Parathyroid adenoma (tissue), 2 donors: ENCODE measurements around the gene CCDC192.

Experiments used
- H2AFZ ChIP-seq: fragments of 300-600 bp; sonication (generic); one replicate; pipeline ENCODE4 v1.7.0; 2017; ENCODE audit warnings: antibody characterized with exemption, mild to moderate bottlenecking
- H3K27ac ChIP-seq: fragments of 300-600 bp; sonication (generic); one replicate; pipeline ENCODE4 v1.7.0; 2017
- H3K27me3 ChIP-seq: fragments of 300-600 bp; sonication (generic); one replicate; pipeline ENCODE4 v1.7.0; 2017; ENCODE audit warnings: low read length; ENCODE audit not compliant: control insufficient read depth, insufficient read depth
- H3K36me3 ChIP-seq: fragments of 300-600 bp; sonication (generic); one replicate; pipeline ENCODE4 v1.7.0; 2017; ENCODE audit warnings: low read length; ENCODE audit not compliant: control insufficient read depth, insufficient read depth
- H3K4me1 ChIP-seq: fragments of 300-600 bp; sonication (generic); one replicate; pipeline ENCODE4 v1.7.0; 2017; ENCODE audit warnings: control low read depth
- H3K4me2 ChIP-seq: fragments of 300-600 bp; sonication (generic); one replicate; pipeline ENCODE4 v1.7.0; 2017; ENCODE audit warnings: low read length
- H3K4me3 ChIP-seq: fragments of 300-600 bp; sonication (generic); one replicate; pipeline ENCODE4 v1.7.0; 2017; ENCODE audit warnings: low read depth, low read length
- H3K79me2 ChIP-seq: fragments of 300-600 bp; sonication (generic); one replicate; pipeline ENCODE4 v1.7.0; 2017; ENCODE audit warnings: control low read depth
- H3K9ac ChIP-seq: fragments of 300-600 bp; sonication (generic); one replicate; pipeline ENCODE4 v1.7.0; 2017; ENCODE audit warnings: mild to moderate bottlenecking
- H3K9me3 ChIP-seq: fragments of 300-600 bp; sonication (generic); one replicate; pipeline ENCODE4 v1.7.0; 2017; ENCODE audit warnings: low read length; ENCODE audit not compliant: control insufficient read depth
- TF ChIP-seq, protein P1 (sequence below): fragments of 300-600 bp; sonication (generic); IDR thresholded peaks from one replicate; pipeline ENCODE4 v1.7.0; 2017; ENCODE audit warnings: antibody characterized with exemption, mild to moderate bottlenecking
- donor health status: primary hyperparathyroidism.

Gene CCDC192

DNA sequence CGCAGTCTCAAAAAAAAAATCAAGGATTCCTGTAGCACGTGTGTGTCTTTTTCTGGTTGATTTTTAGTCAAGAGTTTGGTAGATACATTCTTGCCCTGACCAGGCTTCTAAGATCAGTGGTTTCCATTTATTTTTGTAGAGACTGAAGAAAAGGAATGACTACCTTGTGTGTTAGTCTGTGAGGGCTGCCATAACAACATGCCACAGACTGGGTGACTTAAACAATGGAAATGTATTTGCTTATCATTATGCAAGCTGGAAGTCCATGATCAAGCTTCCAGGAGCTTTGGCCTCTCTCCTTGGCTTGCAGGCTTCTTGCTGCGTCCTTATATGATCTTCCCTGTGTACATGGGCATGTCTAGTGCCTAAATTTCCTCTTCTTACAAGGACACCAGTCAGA, 127.0 kb downstream of the CCDC192 start:
- H3K79me2 ChIP-seq, result no peaks in the 10 kb centered on the region
- H3K27me3 ChIP-seq, result no peaks in the 10 kb centered on the region
- no peak overlapping the region for H3K4me2 ChIP-seq
- H3K9ac ChIP-seq, result no peak overlapping the region
- no peaks in the 10 kb centered on the region for H3K9me3 ChIP-seq
- no peak overlapping the region for H3K27ac ChIP-seq
- no peaks in the 10 kb centered on the region for H3K36me3 ChIP-seq
- H3K4me1 ChIP-seq, result no peaks in the 10 kb centered on the region
- TF ChIP-seq, protein P1, sequence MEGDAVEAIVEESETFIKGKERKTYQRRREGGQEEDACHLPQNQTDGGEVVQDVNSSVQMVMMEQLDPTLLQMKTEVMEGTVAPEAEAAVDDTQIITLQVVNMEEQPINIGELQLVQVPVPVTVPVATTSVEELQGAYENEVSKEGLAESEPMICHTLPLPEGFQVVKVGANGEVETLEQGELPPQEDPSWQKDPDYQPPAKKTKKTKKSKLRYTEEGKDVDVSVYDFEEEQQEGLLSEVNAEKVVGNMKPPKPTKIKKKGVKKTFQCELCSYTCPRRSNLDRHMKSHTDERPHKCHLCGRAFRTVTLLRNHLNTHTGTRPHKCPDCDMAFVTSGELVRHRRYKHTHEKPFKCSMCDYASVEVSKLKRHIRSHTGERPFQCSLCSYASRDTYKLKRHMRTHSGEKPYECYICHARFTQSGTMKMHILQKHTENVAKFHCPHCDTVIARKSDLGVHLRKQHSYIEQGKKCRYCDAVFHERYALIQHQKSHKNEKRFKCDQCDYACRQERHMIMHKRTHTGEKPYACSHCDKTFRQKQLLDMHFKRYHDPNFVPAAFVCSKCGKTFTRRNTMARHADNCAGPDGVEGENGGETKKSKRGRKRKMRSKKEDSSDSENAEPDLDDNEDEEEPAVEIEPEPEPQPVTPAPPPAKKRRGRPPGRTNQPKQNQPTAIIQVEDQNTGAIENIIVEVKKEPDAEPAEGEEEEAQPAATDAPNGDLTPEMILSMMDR, result no peak
- no peak overlapping the region for H3K4me3 ChIP-seq
- no peak overlapping the region for H2AFZ ChIP-seq

DNA sequence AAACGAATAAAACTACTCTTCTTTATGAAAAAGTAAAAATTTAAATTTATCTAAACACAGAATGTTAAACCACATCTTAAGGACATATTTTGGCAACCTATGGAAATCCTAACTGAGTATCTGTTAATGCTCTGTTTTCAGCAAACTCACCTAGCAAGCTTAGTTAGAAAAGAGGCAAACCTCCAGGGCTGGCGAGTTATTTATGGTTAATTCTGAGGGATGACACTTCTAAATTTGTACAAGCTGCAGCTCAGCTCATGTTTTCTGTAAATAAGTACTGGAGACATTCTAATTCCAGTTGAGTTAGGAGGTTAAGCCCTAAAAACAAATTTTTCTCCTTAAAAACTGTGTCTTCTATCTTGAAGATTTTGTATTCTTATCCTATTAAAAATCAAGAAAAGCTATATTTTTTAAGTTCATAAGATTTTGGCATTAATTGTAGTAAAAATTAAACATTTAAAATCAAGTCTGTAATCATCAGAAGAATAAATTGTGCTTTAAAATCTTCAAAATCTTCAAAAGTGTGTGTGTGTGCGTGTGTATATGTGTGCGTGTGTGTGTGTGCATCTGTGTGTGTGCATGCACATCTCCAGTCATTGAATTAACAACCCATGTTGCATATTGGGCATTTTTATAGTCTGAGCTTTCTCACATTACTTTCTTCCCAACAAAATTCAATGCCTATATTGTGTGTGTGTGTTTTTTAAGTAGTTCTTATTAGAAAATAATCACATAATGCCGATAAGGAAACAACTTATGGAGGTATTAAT, 127.8 kb downstream of the CCDC192 start:
- H3K4me2 ChIP-seq, result no peak overlapping the region
- TF ChIP-seq, protein P1, result no peak
- H3K4me3 ChIP-seq, result no peak overlapping the region
- H3K36me3 ChIP-seq, result no peaks in the 10 kb centered on the region
- H3K4me1 ChIP-seq, result no peaks in the 10 kb centered on the region
- no peaks in the 10 kb centered on the region for H3K79me2 ChIP-seq
- no peak overlapping the region for H3K9ac ChIP-seq
- H3K27me3 ChIP-seq, result no peaks in the 10 kb centered on the region
- H3K9me3 ChIP-seq, result no peaks in the 10 kb centered on the region
- no peak overlapping the region for H2AFZ ChIP-seq
- H3K27ac ChIP-seq, result no peak overlapping the region

DNA sequence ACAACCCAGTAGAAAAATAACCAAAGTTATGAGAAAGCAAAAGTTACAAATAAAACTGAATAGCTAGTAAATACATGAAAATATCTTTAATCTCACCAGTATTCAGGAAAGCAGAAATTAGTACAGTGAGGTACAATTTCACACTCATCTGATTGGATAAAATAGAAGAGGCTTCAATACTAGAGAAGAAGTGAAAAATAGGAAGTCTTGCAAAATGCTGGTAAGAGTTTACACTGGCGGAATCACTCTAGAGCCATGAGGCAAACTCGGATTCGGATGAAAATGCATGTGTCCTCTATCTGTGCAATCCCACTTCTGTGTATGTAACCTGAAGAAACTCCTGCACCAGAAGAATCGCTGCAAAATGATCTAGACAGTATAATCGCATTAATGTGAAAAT, 128.9 kb downstream of the CCDC192 start:
- no peak overlapping the region for H3K9ac ChIP-seq
- no peak overlapping the region for H3K4me3 ChIP-seq
- TF ChIP-seq, protein P1, result no peak
- no peaks in the 10 kb centered on the region for H3K79me2 ChIP-seq
- H3K4me2 ChIP-seq, result no peak overlapping the region
- H3K27ac ChIP-seq, result no peak overlapping the region
- no peak overlapping the region for H2AFZ ChIP-seq
- no peaks in the 10 kb centered on the region for H3K36me3 ChIP-seq
- H3K27me3 ChIP-seq, result no peaks in the 10 kb centered on the region
- no peaks in the 10 kb centered on the region for H3K9me3 ChIP-seq
- H3K4me1 ChIP-seq, result no peaks in the 10 kb centered on the region

DNA sequence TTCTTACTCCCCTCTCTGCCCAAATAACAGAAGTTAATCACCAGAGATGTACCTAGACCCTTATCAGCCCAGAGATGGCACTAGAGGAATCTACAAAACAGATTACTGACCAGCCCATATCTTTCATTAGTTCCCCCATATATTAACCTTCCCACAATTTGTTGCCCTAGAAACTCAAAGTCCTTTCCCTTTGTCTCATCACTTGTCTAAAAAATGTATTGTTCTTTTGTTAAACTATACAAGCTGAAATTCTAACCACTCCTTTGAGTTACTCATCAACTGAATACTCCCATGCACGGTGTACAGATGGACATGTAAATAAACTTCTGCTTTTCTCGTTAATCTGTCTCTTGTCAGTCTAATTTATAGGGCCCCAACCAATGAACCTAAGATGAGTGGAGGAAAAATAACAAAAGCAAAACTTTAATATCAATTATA, 130.9 kb downstream of the CCDC192 start:
- Histone ChIP-seq H3K4me3 (no peak overlapping the region), H3K27me3 (no peaks in the 10 kb centered on the region), H3K79me2 (no peaks in the 10 kb centered on the region), H3K9me3 (no peaks in the 10 kb centered on the region), H2AFZ (no peak overlapping the region), H3K4me2 (no peak overlapping the region), H3K4me1 (no peaks in the 10 kb centered on the region), H3K9ac (no peak overlapping the region), H3K36me3 (no peaks in the 10 kb centered on the region), H3K27ac (no peak overlapping the region)
- TF ChIP-seq, protein P1, result no peak

DNA sequence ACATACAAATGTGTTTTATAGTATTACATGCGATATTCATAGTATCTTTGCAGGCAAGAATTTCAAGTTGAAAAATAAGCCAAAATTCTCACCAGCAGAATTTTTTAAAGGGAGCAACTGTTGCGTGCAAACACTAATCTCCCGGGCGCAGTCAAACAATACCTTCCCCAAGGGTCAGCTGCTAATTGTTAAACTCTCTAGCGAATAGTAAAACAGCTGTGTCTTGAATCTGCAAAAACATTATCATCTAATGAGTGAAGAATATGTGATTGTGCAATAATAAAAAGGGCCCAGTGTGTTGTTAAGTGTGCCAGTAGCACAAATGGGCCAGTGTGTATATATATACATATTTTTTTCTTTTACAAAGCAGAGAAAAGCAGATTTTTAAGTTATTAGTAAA, 131.4 kb downstream of the CCDC192 start:
- Histone ChIP-seq H3K27ac (no peak overlapping the region), H3K9ac (no peak overlapping the region), H3K27me3 (no peaks in the 10 kb centered on the region), H3K9me3 (no peaks in the 10 kb centered on the region), H3K4me3 (no peak overlapping the region), H3K79me2 (no peaks in the 10 kb centered on the region), H3K4me2 (no peak overlapping the region), H3K36me3 (no peaks in the 10 kb centered on the region), H2AFZ (no peak overlapping the region), H3K4me1 (no peaks in the 10 kb centered on the region)
- TF ChIP-seq, protein P1, result no peak
